ENCODE results near the gene SCD5. TPM values are rescaled to one million over a fixed set of nuclear protein-coding genes. Genes with fewer than 3 reads are reported as not detected.

SCD5 gene
- total and polyA plus RNA-seq, 2 of the 4 experiments (the other 2 are of a cell fraction), result 12.4 to 13.5 TPM

GRCh38 chr4:82802911-82803310 is 4.3 kb upstream of the SCD5 start:
- BruUV-seq (replicated peaks), result no TSS peak
- Histone ChIP-seq H2BK120ac (ENCODE audit: low read depth, low read length) (no peak overlapping the region), H3K9me3 (ENCODE audit: control insufficient read depth, insufficient read depth, low read length) (no peaks in the 10 kb centered on the region), H3K27ac (ENCODE audit: insufficient read depth, low read length) (no peak overlapping the region), H3K18ac (ENCODE audit: low read depth, low read length) (no peak overlapping the region), H4K5ac (ENCODE audit: low read depth, low read length) (no peak overlapping the region), H2AK9ac (replicated peaks; ENCODE audit: low read depth, low read length, poor library complexity) (no peak overlapping the region), H3K27me3 (ENCODE audit: control insufficient read depth, insufficient read depth, low read length) (peaks cover 5% of the 10 kb centered on the region), H2AFZ (replicated peaks; ENCODE audit: low read length, poor library complexity) (no peak overlapping the region), H3K56ac (ENCODE audit: extremely low read depth, insufficient read depth, low read length) (no peak overlapping the region), H4K20me1 (ENCODE audit: insufficient read depth, low read length) (no peaks in the 10 kb centered on the region), H3K4ac (ENCODE audit: low read depth, low read length) (no peak overlapping the region), H2BK15ac (ENCODE audit: low read depth, low read length) (no peak overlapping the region), H3K4me1 (ENCODE audit: control insufficient read depth, insufficient read depth, low read length) (peaks cover 2% of the 10 kb centered on the region; the same call in 1 of the 2 replicates), H4K8ac (ENCODE audit: low read depth in 2 of 2, low read length in 2 of 2) (no peak overlapping the region), H2AK5ac (ENCODE audit: low read depth, low read length) (no peak overlapping the region), H3K36me3 (ENCODE audit: control insufficient read depth, insufficient read depth, low read length) (no peaks in the 10 kb centered on the region), H3K79me1 (ENCODE audit: low read depth in 1 of 2, low read length in 2 of 2) (no peaks in the 10 kb centered on the region), H2BK5ac (ENCODE audit: low read depth, low read length, poor library complexity, severe bottlenecking) (no peak overlapping the region), H3K4me3 (ENCODE audit: insufficient read depth, low read depth, low read length) (no peak overlapping the region), H3K4me2 (ENCODE audit: low read depth, low read length) (no peak overlapping the region), H3K9me1 (ENCODE audit: insufficient read depth, low read length) (no peaks in the 10 kb centered on the region), H4K91ac (ENCODE audit: insufficient read depth, low read depth, low read length) (no peak overlapping the region), H3K9ac (ENCODE audit: low read depth, low read length) (no peak overlapping the region), H3K14ac (replicated peaks; ENCODE audit: low read depth, low read length) (no peak overlapping the region), H3K23ac (ENCODE audit: low read depth, low read length) (no peak overlapping the region), H2BK20ac (ENCODE audit: low read depth, low read length) (no peak overlapping the region)
- TF ChIP-seq RFX5 (IDR thresholded peaks at IDR 0.05; ENCODE audit: low read depth, low read length) (no peak), FOS (IDR thresholded peaks at IDR 0.05; ENCODE audit: low read depth, low read length) (no peak), ELK1 (IDR thresholded peaks at IDR 0.05; ENCODE audit: borderline replicate concordance, low read depth, low read length) (no peak), SMC3 (IDR thresholded peaks at IDR 0.05; ENCODE audit: low read depth, low read length) (no peak), CEBPB (IDR thresholded peaks at IDR 0.05; ENCODE audit: low read depth, low read length) (no peak), MAFK (IDR thresholded peaks at IDR 0.05; ENCODE audit: low read depth, low read length) (no peak), USF2 (IDR thresholded peaks at IDR 0.05; ENCODE audit: low read depth, low read length) (no peak), RAD21 (IDR thresholded peaks at IDR 0.05; ENCODE audit: low read length) (no peak), CTCF (conservative IDR thresholded peaks at IDR 0.05; ENCODE audit: low read depth, low read length) (no peak), POLR2A (IDR thresholded peaks at IDR 0.05; ENCODE audit: low read depth, low read length) (no peak), NFE2L2 (IDR thresholded peaks at IDR 0.05; ENCODE audit: low read depth, low read length) (no peak), MAZ (IDR thresholded peaks at IDR 0.05; ENCODE audit: borderline replicate concordance, low read depth, low read length) (no peak), CHD1 (IDR thresholded peaks at IDR 0.05; ENCODE audit: low read depth, low read length) (no peak), MXI1 (IDR thresholded peaks at IDR 0.05; ENCODE audit: borderline replicate concordance, low read depth, low read length) (no peak)
- no peak for ATAC-seq (ENCODE audit: low read depth)
- ChIA-PET POLR2A (ENCODE audit: unreplicated experiment) (no interaction called here), CTCF (interaction anchor here (1.6 kb wide), 1 partner anchor 331 kb away, joined by 5 read pairs; no protein-coding TSS in a partner anchor)
- no CpG with 5 or more reads among the region's 2 CpGs for WGBS, 2 experiments (ENCODE audit: extremely low coverage in 2 of 2, insufficient read length in 1 of 2)
- no peak for DNase-seq
- in situ Hi-C loops (cut with MboI; ENCODE audit: low sequenced_read_pairs) (no loop called here), dilution Hi-C loops (cut with HindIII; ENCODE audit: low sequenced_read_pairs, unreplicated experiment) (no loop called here), intact Hi-C loops (cut with micrococcal nuclease) (loop anchor here (2.0 kb wide), 1 partner anchor 340 kb away; no protein-coding TSS in a partner anchor)

All from IMR-90 (cell line).